Measurements from ENCODE around the gene RFX8.

Gene RFX8

GRCh38 chr2:101416609-101417008, 58.3 kb downstream of the RFX8 start:
- TF ChIP-seq ZNF488 (tag by site-specific recombination; IDR thresholded peaks at IDR 0.05) (no peak), ZNF843 (tag by site-specific recombination; IDR thresholded peaks at IDR 0.05) (no peak), ZNF426 (tag by site-specific recombination; IDR thresholded peaks at IDR 0.05) (no peak), ZNF302 (tag by site-specific recombination; IDR thresholded peaks at IDR 0.05; ENCODE audit: low read depth) (no peak), ZNF404 (tag by site-specific recombination; IDR thresholded peaks at IDR 0.05) (no peak), SCRT2 (tag by site-specific recombination; IDR thresholded peaks at IDR 0.05) (no peak), ZSCAN16 (tag by site-specific recombination; IDR thresholded peaks at IDR 0.05) (no peak), ZNF624 (tag by site-specific recombination; IDR thresholded peaks at IDR 0.05) (no peak), ZNF292 (tag by site-specific recombination; IDR thresholded peaks at IDR 0.05; ENCODE audit: borderline replicate concordance, low read depth) (no peak), HOXA7 (CRISPR knock-in tag; IDR thresholded peaks at IDR 0.05; ENCODE audit: borderline replicate concordance) (no peak), ZNF645 (tag by site-specific recombination; IDR thresholded peaks at IDR 0.05) (no peak), ZNF670 (tag by site-specific recombination; IDR thresholded peaks at IDR 0.05; ENCODE audit: low read depth) (no peak), ZNF112 (tag by site-specific recombination; IDR thresholded peaks at IDR 0.05) (no peak), ZNF202 (tag by site-specific recombination; IDR thresholded peaks at IDR 0.05; ENCODE audit: borderline replicate concordance) (no peak), ZNF174 (tag by site-specific recombination; IDR thresholded peaks at IDR 0.05) (no peak), TRIM28 (IDR thresholded peaks at IDR 0.05; ENCODE audit: borderline replicate concordance, low read length) (no peak), WT1 (tag by site-specific recombination; IDR thresholded peaks at IDR 0.05) (no peak), ZNF121 (tag by site-specific recombination; IDR thresholded peaks at IDR 0.05) (no peak)

GRCh38 chr2:101415884-101416283, 59.0 kb downstream of the RFX8 start:
- Histone ChIP-seq H3K36me3 (ENCODE audit: control insufficient read depth in 2 of 2, insufficient read depth in 1 of 2, low read length in 2 of 2) (no peaks in the 10 kb centered on the region), H3K9me3 (ENCODE audit: control insufficient read depth, insufficient read depth, low read depth, low read length) (no peaks in the 10 kb centered on the region), H3K4me3 (ENCODE audit: low read depth, low read length) (no peak overlapping the region), H3K4me1 (ENCODE audit: control insufficient read depth, insufficient read depth, low read length) (no peaks in the 10 kb centered on the region), H3K27ac (ENCODE audit: extremely low read depth, low read depth, low read length) (no peak overlapping the region)
- TF ChIP-seq ZNF24 (tag by site-specific recombination; IDR thresholded peaks at IDR 0.05) = no peak
- ChIA-PET CTCF (interaction anchor here (0.6 to 1.4 kb wide), 2 partner anchors 20 to 147 kb away, joined by 3 to 5 read pairs; no protein-coding TSS in a partner anchor), POLR2A (no interaction called here)

More at GRCh38 chr2:101416609-101417008, 58.3 kb downstream of the RFX8 start:
- Histone ChIP-seq H3K4me1 (ENCODE audit: control insufficient read depth, insufficient read depth, low read length) (no peaks in the 10 kb centered on the region), H3K9me3 (ENCODE audit: control insufficient read depth, insufficient read depth, low read depth, low read length) (no peaks in the 10 kb centered on the region), H3K27ac (ENCODE audit: extremely low read depth, low read depth, low read length) (no peak overlapping the region), H3K36me3 (ENCODE audit: control insufficient read depth in 2 of 2, insufficient read depth in 1 of 2, low read length in 2 of 2) (no peaks in the 10 kb centered on the region), H3K4me3 (ENCODE audit: low read depth, low read length) (no peak overlapping the region)
- ChIA-PET CTCF (interaction anchor here (0.6 to 3.4 kb wide), 8 partner anchors 21 to 813 kb away, joined by 3 to 16 read pairs (median 3); no protein-coding TSS in a partner anchor), POLR2A (no interaction called here)

- Histone ChIP-seq H3K9me3 (ENCODE audit: control insufficient read depth, insufficient read depth, low read depth, low read length) (no peaks in the 10 kb centered on the region), H3K36me3 (ENCODE audit: control insufficient read depth in 2 of 2, insufficient read depth in 1 of 2, low read length in 2 of 2) (no peaks in the 10 kb centered on the region), H3K4me1 (ENCODE audit: control insufficient read depth, insufficient read depth, low read length) (no peaks in the 10 kb centered on the region), H3K4me3 (ENCODE audit: low read depth, low read length) (no peak overlapping the region), H3K27ac (ENCODE audit: extremely low read depth, low read depth, low read length) (no peak overlapping the region)
- CTCF ChIA-PET = no interaction called here
- TF ChIP-seq PBX3 (CRISPR knock-in tag; IDR thresholded peaks at IDR 0.05) = no peak
- TF ChIP-seq YY2 (tag by site-specific recombination; IDR thresholded peaks at IDR 0.05) = no peak
- POLR2A ChIA-PET = no interaction called here
Measured at GRCh38 chr2:101415220-101415619, 59.7 kb downstream of the RFX8 start.

Measured in HEK293 (cell line).